Stimulated activated naive CD8-positive, alpha-beta T cell treated with anti-CD3 and anti-CD28 coated beads, Interleukin-15, Interleukin-2, amounts not matched to agents 100 U/mL and 50 U/mL, for 24 hours (primary cell): Measurements from ENCODE around the gene RANBP10.

Experiments used
- ATAC-seq: fragments of 150-1000 bp; cut with Tn5 transposase; one replicate; pipeline ENCODE4 v1.10.0; 2021
- DNase-seq: peaks from one replicate; pipeline ENCODE4 v3.0.0; 2021

RANBP10 gene

GRCh38 chr16:67675999-67676398, 130.4 kb downstream of the RANBP10 start:
- DNase-seq, result no peak

GRCh38 chr16:67675579-67675935, 130.8 kb downstream of the RANBP10 start:
- ATAC-seq (no peak), DNase-seq (no peak)

More at GRCh38 chr16:67675999-67676398, 130.4 kb downstream of the RANBP10 start:
- no peak for ATAC-seq

GRCh38 chr16:67674851-67675578, 131.3 kb downstream of the RANBP10 start:
- ATAC-seq (peak; percentile 8), DNase-seq (no peak)

- ATAC-seq, result no peak
- no peak for DNase-seq
These were observed 132.4 kb downstream of the RANBP10 start for GRCh38 chr16:67673712-67674580.
